OCI-LY7 (cell line): Measurements from ENCODE around the gene HAVCR2. TPM values are rescaled to one million over a fixed set of nuclear protein-coding genes. Genes with fewer than 3 reads are reported as not detected.
A peak's percentile ranks its signal among the peaks of the same experiment; 100 is the strongest.

Experiments
- BruUV-seq: library from RNA; stranded (reverse); fragments of 400-500 nt; replicated peaks from 2 replicates; lab custom pipeline; 2021; lab: Mats Ljungman, UMichigan
- CTCF ChIA-PET: fragments of 300-600 bp; sonication (Branson Sonifier 250); formaldehyde crosslinking; loops from one replicate; lab custom pipeline; 2022; ENCODE audit warnings: antibody characterized with exemption; ENCODE audit not compliant: unreplicated experiment; lab: Charles Lee
- POLR2A ChIA-PET: fragments of 300-600 bp; sonication (Branson Sonifier 250); formaldehyde crosslinking; loops from one replicate; lab custom pipeline; 2022; ENCODE audit warnings: antibody characterized with exemption; lab: Charles Lee
- DNase-seq: peaks from one replicate; pipeline ENCODE4 v3.0.0-alpha.2; 2015; ENCODE audit warnings: low spot score
- H2AFZ ChIP-seq: fragments of 200-600 bp; sonication (generic), shearing (Covaris generic); 2 replicates; pipeline ENCODE4 v1.6.1; 2014; ENCODE audit warnings: mild to moderate bottlenecking, antibody characterized with exemption, low read length, moderate library complexity
- H3K27ac ChIP-seq: fragments of 200-600 bp; sonication (generic); 2 replicates; pipeline ENCODE4 v1.5.1; 2014; ENCODE audit warnings: mixed run types, low read depth, mild to moderate bottlenecking, moderate library complexity, low read length, inconsistent platforms; ENCODE audit not compliant: poor library complexity, severe bottlenecking
- H3K36me3 ChIP-seq: fragments of 200-600 bp; sonication (generic); 2 replicates; pipeline ENCODE4 v1.6.1; 2014; ENCODE audit warnings: mild to moderate bottlenecking, antibody characterized with exemption, low read length, moderate library complexity, mixed read lengths; ENCODE audit not compliant: insufficient read depth
- H3K4me1 ChIP-seq: fragments of 200-600 bp; sonication (generic); 2 replicates; pipeline ENCODE4 v1.5.1; 2014; ENCODE audit warnings: mild to moderate bottlenecking, low read length; ENCODE audit not compliant: insufficient read depth, poor library complexity, severe bottlenecking
- H3K4me2 ChIP-seq: fragments of 200-600 bp; sonication (generic); 2 replicates; pipeline ENCODE4 v1.6.1; 2014; ENCODE audit warnings: mild to moderate bottlenecking, low read length
- H3K4me3 ChIP-seq: fragments of 200-600 bp; sonication (generic); 2 replicates; pipeline ENCODE4 v1.5.1; 2014; ENCODE audit warnings: mild to moderate bottlenecking, low read depth, low read length; ENCODE audit not compliant: poor library complexity, severe bottlenecking
- H3K79me2 ChIP-seq: fragments of 200-600 bp; sonication (generic); 2 replicates; pipeline ENCODE4 v1.6.1; 2016; ENCODE audit warnings: low read depth, mild to moderate bottlenecking, low read length, moderate library complexity, mixed read lengths; ENCODE audit not compliant: insufficient read depth
- H3K9me2 ChIP-seq: fragments of 200-600 bp; sonication (generic); 2 replicates; pipeline ENCODE4 v1.6.1; 2016; ENCODE audit warnings: mild to moderate bottlenecking, low read length, mixed read lengths; ENCODE audit not compliant: insufficient read depth
- H3K9me3 ChIP-seq: fragments of 200-600 bp; sonication (generic); 2 replicates; pipeline ENCODE4 v1.6.1; 2014; ENCODE audit warnings: mild to moderate bottlenecking, mixed run types, low read length, mixed read lengths
- H4K20me1 ChIP-seq: fragments of 200-600 bp; sonication (generic); 2 replicates; pipeline ENCODE4 v1.6.1; 2014; ENCODE audit warnings: mild to moderate bottlenecking, antibody characterized with exemption, low read length, moderate library complexity, mixed read lengths; ENCODE audit not compliant: insufficient read depth
- CTCF ChIP-seq: fragments of 200-600 bp; sonication (generic); conservative IDR thresholded peaks from 2 replicates; pipeline ENCODE4 v1.5.1; 2014; ENCODE audit warnings: mild to moderate bottlenecking, antibody characterized with exemption, low read length, moderate library complexity, mixed read lengths
- EZH2phosphoT487 ChIP-seq: fragments of 200-600 bp; sonication (generic); IDR thresholded peaks from 2 replicates; pipeline ENCODE4 v1.6.1; 2018; ENCODE audit warnings: low read depth, borderline replicate concordance, mild to moderate bottlenecking, mixed run types, antibody characterized with exemption, low read length, moderate library complexity, mixed read lengths
- intact Hi-C: fragments of 100-400 bp; cut with micrococcal nuclease; formaldehyde crosslinking; loops from one replicate; pipeline ENCODE4 v1.10.0; 2022; ENCODE audit not compliant: unreplicated experiment
- total RNA-seq, 2 experiments: library from RNA; depleted of rRNA in 1 of 2; stranded (reverse); fragments of >200 nt in 1 of 2; shearing (Covaris generic) in 1 of 2; gene quantifications; 2 replicates each; pipeline ENCODE4 v1.2.3, GENCODE V29; 2014 to 2022

The HAVCR2 gene
- total RNA-seq, 2 experiments from 2014 or later: 4.2 to 4.4 TPM

DNA sequence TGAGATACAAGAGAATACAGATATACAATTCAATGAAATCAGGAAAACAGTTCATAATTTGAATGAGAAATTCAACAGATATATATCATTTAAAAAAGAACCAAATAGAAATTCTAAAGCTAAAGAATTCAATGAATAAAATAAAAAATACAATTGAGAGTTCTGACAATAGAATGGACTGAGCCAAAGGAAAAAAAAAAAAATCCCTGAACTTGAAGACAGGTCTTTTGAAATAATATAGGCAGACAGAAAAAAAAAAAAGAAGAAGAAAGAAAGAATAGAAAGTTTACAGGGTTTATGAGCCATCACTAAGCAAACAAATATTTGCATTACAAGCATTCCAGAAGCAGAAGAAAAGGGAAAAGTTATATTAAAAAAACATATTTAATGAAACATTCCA lies 12.9 kb upstream of the HAVCR2 start:
- Histone ChIP-seq H3K4me2 (no peak overlapping the region), H3K4me1 (no peaks in the 10 kb centered on the region), H3K4me3 (no peak overlapping the region), H3K9me3 (peaks cover 14% of the 10 kb centered on the region; the same call in 1 of the 2 replicates), H3K36me3 (peaks cover 3% of the 10 kb centered on the region; the same call in 1 of the 2 replicates), H3K27ac (no peak overlapping the region), H2AFZ (no peak overlapping the region), H4K20me1 (no peaks in the 10 kb centered on the region), H3K9me2 (no peaks in the 10 kb centered on the region), H3K79me2 (no peaks in the 10 kb centered on the region)
- CTCF ChIA-PET: no interaction called here
- intact Hi-C loops: no loop called here
- no peak for TF ChIP-seq CTCF
- TF ChIP-seq EZH2phosphoT487: no peak
- no peak for DNase-seq
- no TSS peak for BruUV-seq
- POLR2A ChIA-PET: interaction anchor here (0.6 to 1.2 kb wide), 7 partner anchors 10 to 485 kb away, joined by 3 to 8 read pairs (median 4); no protein-coding TSS in a partner anchor

- Histone ChIP-seq H3K27ac (no peak overlapping the region), H3K9me3 (peaks cover 14% of the 10 kb centered on the region; the same call in 1 of the 2 replicates), H2AFZ (no peak overlapping the region), H4K20me1 (no peaks in the 10 kb centered on the region), H3K9me2 (no peaks in the 10 kb centered on the region), H3K4me2 (no peak overlapping the region), H3K4me1 (no peaks in the 10 kb centered on the region), H3K4me3 (no peak overlapping the region), H3K36me3 (peaks cover 3% of the 10 kb centered on the region; the same call in 1 of the 2 replicates), H3K79me2 (no peaks in the 10 kb centered on the region)
- CTCF ChIA-PET: no interaction called here
- no peak for DNase-seq
- POLR2A ChIA-PET: interaction anchor here (0.6 to 1.3 kb wide), 2 partner anchors 23 to 44 kb away, joined by 3 read pairs; partner anchors contain the start of gene MED7
- no peak for TF ChIP-seq CTCF
- TF ChIP-seq EZH2phosphoT487: no peak
- intact Hi-C loops: no loop called here
- no TSS peak for BruUV-seq
Observed at GRCh38 chr5:157120102-157120501, 11.3 kb upstream of the HAVCR2 start.

- no peaks in the 10 kb centered on the region for H3K9me2 ChIP-seq
- H3K27ac ChIP-seq: no peak overlapping the region
- peaks cover 3% of the 10 kb centered on the region; the same call in 1 of the 2 replicates for H3K36me3 ChIP-seq
- no peaks in the 10 kb centered on the region for H3K79me2 ChIP-seq
- CTCF ChIA-PET: no interaction called here
- H2AFZ ChIP-seq: 0 out of 2 replicates have a peak overlapping the region, but pooled peaks have one; percentile 35
- intact Hi-C loops: no loop called here
- H3K4me1 ChIP-seq: no peaks in the 10 kb centered on the region
- H3K4me2 ChIP-seq: no peak overlapping the region
- TF ChIP-seq CTCF (no peak), EZH2phosphoT487 (no peak)
- no TSS peak for BruUV-seq
- H3K9me3 ChIP-seq: peaks cover 3% of the 10 kb centered on the region; the same call in 1 of the 2 replicates
- H4K20me1 ChIP-seq: no peaks in the 10 kb centered on the region
- H3K4me3 ChIP-seq: no peak overlapping the region
- DNase-seq: no peak
- POLR2A ChIA-PET: interaction anchor here (0.6 to 1.6 kb wide), 8 partner anchors 13 to 254 kb away, joined by 3 to 9 read pairs (median 4); partner anchors contain the start of gene MED7
Observed at GRCh38 chr5:157116483-157116954, 7.7 kb upstream of the HAVCR2 start.
